NCI-H146 treated with DMSO at 0.1 percent for 48 hours (cell line): ENCODE measurements around the gene NEUROG2.
"Not testable (repeated sequence)": the region's sequence is repeated elsewhere in the genome, so short reads cannot be mapped to it uniquely, and the experiment has no call there.

Source experiments
- DNase-seq: peaks from one replicate; lab custom pipeline; 2025; ENCODE audit not compliant: unreplicated experiment; lab: John Stamatoyannopoulos, UW

NEUROG2 gene

GRCh38 chr4:112516066-112516470, at the start of gene NEUROG2:
TSS of gene NEUROG2 (minus strand) at chr4:112516180. CDS start at chr4:112515475, 705 bp downstream.
- no peak for DNase-seq

GRCh38 chr4:112564706-112565270, 48.8 kb upstream of the NEUROG2 start:
- DNase-seq: no peak

DNA sequence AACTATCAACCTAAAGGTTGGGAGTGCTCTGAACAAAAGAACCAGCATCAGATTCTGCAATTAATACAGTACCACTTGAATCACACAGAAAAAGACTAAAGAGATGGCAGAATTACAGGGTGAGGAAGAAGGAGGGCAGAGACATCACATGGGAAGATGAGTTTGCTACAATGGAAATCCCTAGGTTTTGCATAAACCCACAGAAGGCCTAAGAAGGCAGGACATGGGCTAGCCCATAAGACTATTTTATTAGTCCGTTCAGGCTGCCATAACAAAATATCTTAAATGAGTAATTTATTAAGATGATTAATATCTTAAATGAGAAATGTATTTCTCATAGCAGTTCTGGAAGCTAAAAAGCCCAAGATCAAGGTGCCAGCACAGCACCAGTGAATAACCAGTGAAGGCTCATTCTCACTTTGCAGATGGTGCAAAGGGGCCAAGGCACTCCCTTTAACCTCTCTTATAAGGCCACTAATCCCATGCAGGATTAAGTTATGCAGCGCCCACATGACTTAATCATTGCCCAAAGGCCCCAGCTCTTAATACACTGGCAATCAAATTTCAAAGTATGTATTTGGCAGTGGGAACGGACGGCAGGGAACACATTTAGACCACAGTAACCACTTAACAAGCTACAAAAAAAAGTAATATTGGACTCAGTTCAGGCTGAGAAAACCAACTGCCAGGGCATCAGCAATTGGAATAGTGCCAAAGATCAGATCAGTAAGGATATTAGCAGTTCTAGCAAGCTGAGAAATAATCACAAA, 47.6 kb upstream of the NEUROG2 start:
- no peak for DNase-seq

DNA sequence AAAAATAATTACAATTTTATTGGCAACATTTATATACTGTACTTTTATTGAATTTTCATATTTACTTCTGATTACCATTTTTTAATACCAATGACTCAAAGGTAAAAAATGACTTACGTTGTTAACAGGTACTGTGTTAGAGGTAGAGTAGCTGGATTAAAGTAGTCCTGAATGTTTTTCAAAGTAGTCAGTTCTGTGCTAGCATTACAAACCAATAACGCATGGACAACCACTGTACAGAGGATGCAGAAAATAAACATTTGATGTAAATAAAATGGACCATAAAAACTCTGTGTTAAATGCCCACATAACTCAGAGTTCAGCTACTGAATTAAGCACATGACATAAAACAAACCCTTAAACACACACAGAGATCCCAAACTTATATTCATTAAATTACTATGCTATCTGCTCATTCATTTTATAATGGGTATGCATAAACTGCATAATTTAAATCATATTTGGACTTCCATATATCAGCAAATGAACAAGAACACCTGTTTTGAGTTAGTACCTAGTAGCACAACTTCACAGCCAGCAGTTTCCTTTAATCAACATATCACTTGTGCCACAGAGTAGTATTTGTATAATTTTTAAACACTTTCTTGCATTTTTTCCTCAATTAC, 46.4 kb upstream of the NEUROG2 start:
- no peak for DNase-seq

DNA sequence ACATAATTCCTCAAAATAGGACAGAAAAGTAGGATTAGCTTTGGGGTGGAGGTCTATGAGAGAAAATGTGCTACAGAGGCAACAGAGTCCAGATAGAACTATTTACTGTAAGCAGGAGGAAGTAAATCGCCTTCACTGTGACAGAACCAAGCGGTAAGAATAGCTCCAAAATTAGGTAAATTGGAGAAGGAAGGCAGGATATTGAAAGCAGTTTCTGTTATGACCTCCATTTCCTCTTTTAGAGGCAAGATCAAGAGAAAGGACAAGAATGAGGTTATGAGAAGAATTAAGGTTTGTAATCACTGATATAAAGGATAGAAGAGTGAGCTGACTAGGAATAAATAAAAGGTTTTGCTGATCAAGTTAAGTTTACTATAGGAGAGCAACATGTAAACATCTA, 44.1 kb upstream of the NEUROG2 start:
- no peak for DNase-seq

DNA sequence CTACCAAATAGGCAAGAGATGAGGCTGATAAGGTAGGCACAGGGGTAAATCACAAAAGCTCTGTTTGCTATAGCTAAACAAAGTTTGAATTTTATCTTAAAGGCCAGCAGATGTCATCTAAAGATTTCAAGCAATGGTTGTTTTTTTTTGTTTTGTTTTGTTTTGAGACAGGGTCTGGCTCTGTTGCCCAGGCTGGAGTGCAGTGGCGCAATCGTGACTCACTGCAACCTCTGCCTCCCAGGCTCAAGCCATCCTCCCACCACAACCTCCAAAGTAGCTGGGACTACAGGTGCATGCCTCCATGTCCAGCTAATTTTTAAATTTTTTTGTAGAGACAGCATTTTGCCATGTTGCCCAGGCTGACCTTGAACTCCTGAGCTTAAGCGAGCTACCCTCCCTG, 43.1 kb upstream of the NEUROG2 start:
- no peak for DNase-seq

DNA sequence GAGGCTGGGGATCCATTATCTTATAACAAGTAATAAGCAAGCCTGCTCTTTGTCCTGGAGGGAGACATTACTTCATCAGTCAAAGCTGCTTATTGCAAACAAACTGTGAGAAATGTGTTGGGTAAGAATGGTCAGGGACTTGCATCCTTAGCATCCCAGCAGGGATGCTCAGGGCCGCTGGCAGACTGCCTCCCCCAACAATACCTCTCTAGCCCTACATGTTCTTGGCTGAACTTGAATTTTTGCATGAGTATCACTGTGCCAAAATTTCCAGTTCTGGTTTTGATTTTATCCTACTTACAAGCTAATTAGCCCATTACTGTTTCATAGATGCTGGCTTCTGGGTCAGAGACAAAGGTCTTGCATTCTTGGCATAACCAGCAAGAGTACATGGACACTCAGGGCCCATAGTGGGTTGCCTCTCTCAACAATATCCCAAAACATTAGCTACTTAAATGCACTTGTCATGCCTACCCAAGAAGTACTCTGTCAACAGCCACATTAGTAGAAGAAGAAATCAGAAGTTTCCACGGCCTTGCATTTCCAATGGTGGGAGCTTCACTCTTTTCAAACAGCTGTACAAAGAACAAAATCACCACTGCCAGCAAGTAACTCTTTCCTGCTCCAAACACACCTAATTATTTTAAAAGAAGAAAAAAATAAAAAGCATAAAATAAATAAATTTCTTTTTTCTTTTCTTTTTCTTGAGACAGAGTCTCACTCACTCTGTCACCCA, 41.9 kb upstream of the NEUROG2 start:
- DNase-seq: no peak

DNA sequence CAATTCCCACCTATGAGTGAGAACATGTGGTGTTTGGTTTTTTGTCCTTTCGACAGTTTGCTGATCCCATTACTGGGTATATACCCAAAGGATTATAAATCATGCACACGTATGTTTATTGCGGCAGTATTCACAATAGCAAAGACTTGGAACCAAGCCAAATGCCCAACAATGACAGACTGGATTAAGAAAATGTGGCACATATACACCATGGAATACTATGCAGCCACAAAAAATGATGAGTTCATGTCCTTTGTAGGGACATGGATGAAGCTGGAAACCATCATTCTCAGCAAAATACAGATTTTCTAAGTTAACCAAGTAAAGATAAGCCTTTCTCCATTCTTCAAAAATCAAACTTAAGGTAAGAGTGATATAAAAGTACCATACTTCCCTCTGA, 38.3 kb upstream of the NEUROG2 start:
- DNase-seq: not testable (repeated sequence)

- no peak for DNase-seq
Measured at GRCh38 chr4:112552668-112553067, 36.7 kb upstream of the NEUROG2 start.

GRCh38 chr4:112550728-112551127, 34.7 kb upstream of the NEUROG2 start:
- no peak for DNase-seq

DNA sequence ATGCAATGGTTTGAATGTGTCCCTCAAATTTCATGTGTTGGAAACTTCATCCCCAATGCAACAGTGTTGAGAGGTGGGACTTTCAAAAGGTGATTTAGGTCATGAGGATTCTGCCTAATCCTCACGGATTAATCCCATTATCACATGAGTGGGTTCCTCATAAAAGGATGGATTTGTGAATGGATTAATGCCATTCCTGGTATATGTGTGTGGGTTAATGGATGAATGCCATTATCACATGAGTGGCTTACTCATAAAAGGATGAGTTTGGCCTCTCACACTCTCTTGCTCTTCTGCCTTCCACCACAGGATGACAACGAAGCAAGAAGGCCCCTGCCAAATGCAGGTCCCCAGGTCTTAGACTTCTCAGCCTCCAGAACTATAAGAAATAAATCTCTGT, 30.5 kb upstream of the NEUROG2 start:
- DNase-seq: no peak

- DNase-seq: no peak
Measured at GRCh38 chr4:112545346-112545745, 29.4 kb upstream of the NEUROG2 start.

DNA sequence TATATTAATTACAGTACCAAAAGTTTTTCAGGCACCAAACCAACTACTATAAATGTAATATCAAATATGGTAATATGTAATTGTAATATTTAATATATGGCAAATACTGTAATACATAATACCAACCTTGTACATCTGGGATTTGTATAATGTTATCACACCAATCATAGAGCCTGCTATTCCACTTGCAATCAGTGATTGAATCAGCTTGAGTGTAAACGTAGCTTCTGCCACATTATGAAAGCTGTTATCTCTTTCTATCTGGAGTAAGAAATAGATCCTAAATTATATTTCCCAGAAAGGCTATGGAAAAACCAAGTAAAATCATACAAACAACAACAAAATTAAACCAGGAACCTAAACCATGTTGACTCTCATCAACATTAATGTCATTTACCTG, 24.7 kb upstream of the NEUROG2 start:
- DNase-seq: no peak

DNA sequence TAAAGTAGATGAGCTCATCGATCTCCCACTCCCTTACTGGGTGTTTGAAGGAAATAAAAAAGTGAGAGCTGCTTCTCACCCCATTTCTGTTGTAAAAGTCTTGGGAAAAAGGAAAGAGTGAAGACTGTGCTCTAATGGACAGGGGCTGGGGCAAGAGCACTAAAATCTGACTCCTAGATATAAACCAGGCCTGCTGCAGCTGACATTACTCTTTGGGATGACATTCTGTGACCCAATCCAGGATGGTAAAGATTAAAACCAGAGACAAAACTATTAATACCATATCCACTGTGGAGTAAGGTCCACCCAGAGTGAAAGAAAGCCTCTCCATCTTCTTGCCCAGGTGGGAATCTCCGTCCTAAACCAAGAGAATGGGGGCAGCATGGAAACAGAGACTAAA, 20.1 kb upstream of the NEUROG2 start:
- DNase-seq: no peak

DNA sequence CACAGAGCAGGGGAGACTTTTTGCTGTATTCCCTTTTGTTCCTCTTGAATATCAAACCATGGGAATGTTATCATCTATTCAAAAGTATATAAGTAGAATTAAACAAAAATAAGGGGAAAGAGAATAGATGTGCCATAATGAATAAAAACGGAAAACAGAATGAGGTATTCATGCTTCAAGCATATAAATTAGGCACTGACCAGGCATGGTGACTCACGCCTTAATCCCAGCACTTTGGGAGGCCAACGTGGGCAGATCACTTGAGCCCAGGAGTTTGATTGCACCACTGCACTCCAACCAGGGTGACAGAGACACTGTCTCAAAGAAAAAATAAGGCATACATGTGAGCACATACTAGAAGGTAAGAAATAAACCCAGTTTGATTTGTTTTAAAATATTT, 16.3 kb upstream of the NEUROG2 start:
- DNase-seq: no peak

GRCh38 chr4:112531146-112531545, 15.2 kb upstream of the NEUROG2 start:
- no peak for DNase-seq

DNA sequence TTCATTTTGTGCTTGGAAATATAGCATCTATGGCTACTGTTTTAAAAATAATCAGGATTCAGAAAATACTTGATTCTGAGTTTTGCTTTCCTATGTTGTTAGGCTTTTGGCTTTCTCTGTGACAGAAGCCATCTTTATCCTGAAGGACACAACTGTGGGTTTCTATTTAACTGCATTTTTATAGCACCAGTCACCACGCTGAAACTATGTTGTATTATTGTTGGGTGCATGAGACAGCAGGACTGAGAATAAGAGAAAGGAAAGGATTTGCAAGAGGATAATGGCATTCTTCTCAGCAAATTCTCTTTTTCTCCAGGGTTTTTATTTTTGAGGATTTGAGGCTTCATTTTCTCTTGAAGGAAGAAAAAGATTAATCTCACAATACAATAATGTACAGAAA, 10.1 kb upstream of the NEUROG2 start:
- no peak for DNase-seq

GRCh38 chr4:112523764-112524505, 8.0 kb upstream of the NEUROG2 start:
- DNase-seq: no peak

DNA sequence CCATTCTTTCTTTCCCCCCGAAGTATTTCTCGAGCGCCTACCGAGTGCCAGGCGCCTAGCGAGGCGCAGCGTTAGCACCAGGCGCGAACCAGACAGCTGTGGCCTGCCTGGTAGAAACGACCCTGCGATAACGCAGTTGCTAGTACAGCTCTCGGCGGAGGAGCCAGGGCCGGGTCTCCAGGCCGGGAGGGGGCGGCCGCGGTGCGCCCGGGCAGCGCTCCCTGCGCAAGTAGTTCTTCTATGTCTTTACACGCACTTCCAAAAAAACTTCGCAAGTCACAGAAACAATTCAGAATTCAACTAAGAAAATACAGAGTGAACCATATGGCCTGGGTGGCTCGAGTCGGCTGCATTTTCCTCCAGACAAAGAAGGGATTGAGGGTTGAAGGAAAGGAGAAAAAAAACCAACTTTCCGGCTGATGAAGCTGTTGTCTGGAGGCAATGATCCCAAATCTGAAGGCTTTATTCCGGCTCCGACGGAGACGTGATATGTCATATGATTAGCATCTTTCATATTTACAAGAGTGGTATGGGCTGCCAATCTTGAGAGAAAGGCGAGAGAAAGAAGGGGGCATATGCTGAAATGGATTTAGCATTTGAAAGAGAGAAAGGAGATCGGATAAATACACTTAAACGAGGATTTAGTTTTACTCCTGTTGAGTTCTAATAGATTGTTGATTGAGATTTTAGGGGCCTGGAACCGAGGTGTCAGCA, 7.2 kb upstream of the NEUROG2 start:
- DNase-seq: no peak

GRCh38 chr4:112522431-112522830, 6.5 kb upstream of the NEUROG2 start:
- not testable (repeated sequence) for DNase-seq
